ENCODE results near the gene PAX5.

The PAX5 gene

GRCh38 chr9:36924757-36925432 is 109.2 kb downstream of the PAX5 start:
- Histone ChIP-seq H4K20me1 (ENCODE audit: insufficient read depth, low read length) (no peaks in the 10 kb centered on the region), H3K9ac (ENCODE audit: low read length) (no peak overlapping the region), H3K4me3 (ENCODE audit: low read length) (no peak overlapping the region), H3K27me3 (replicated peaks; ENCODE audit: insufficient read depth, low read length) (no peaks in the 10 kb centered on the region), H3K9me2 (replicated peaks; ENCODE audit: insufficient read depth, low read length) (no peaks in the 10 kb centered on the region), H3K79me2 (ENCODE audit: low read length) (no peaks in the 10 kb centered on the region), H3K4me2 (ENCODE audit: low read depth, low read length) (no peak overlapping the region), H3K9me3 (replicated peaks; ENCODE audit: insufficient read depth, low read length) (no peaks in the 10 kb centered on the region), H3K27ac (ENCODE audit: low read length) (no peak overlapping the region), H3F3A (ENCODE audit: insufficient read depth, low read length) (no peaks in the 10 kb centered on the region), H2AFZ (ENCODE audit: low read length) (no peak overlapping the region), H3K36me3 (replicated peaks; ENCODE audit: insufficient read depth, low read length) (no peaks in the 10 kb centered on the region), H3K4me1 (ENCODE audit: low read length) (peaks cover 5% of the 10 kb centered on the region; the same call in 1 of the 2 replicates)
- TF ChIP-seq EZH2phosphoT487 (IDR thresholded peaks at IDR 0.05; ENCODE audit: low read length): no peak
- TF ChIP-seq CTCF (IDR thresholded peaks at IDR 0.05; ENCODE audit: low read length): no peak
- TF ChIP-seq EZH2 (optimal IDR thresholded peaks at IDR 0.05; ENCODE audit: low read depth, low read length): no peak
- no peak for DNase-seq

GRCh38 chr9:36924071-36924470 is 110.0 kb downstream of the PAX5 start:
- peak; percentile 27 for DNase-seq
- no peak overlapping the region for H3K9ac ChIP-seq (ENCODE audit: low read length)
- no peaks in the 10 kb centered on the region for H3K79me2 ChIP-seq (ENCODE audit: low read length)
- no peaks in the 10 kb centered on the region for H3K27me3 ChIP-seq (replicated peaks; ENCODE audit: insufficient read depth, low read length)
- TF ChIP-seq EZH2phosphoT487 (IDR thresholded peaks at IDR 0.05; ENCODE audit: low read length) (no peak), CTCF (IDR thresholded peaks at IDR 0.05; ENCODE audit: low read length) (no peak), EZH2 (optimal IDR thresholded peaks at IDR 0.05; ENCODE audit: low read depth, low read length) (no peak)
- peaks cover 5% of the 10 kb centered on the region; the same call in 1 of the 2 replicates for H3K4me1 ChIP-seq (ENCODE audit: low read length)
- no peaks in the 10 kb centered on the region for H3F3A ChIP-seq (ENCODE audit: insufficient read depth, low read length)
- H3K27ac ChIP-seq (ENCODE audit: low read length): no peak overlapping the region
- no peak overlapping the region for H3K4me2 ChIP-seq (ENCODE audit: low read depth, low read length)
- H3K36me3 ChIP-seq (replicated peaks; ENCODE audit: insufficient read depth, low read length): no peaks in the 10 kb centered on the region
- no peaks in the 10 kb centered on the region for H3K9me2 ChIP-seq (replicated peaks; ENCODE audit: insufficient read depth, low read length)
- no peaks in the 10 kb centered on the region for H4K20me1 ChIP-seq (ENCODE audit: insufficient read depth, low read length)
- no peak overlapping the region for H3K4me3 ChIP-seq (ENCODE audit: low read length)
- no peaks in the 10 kb centered on the region for H3K9me3 ChIP-seq (replicated peaks; ENCODE audit: insufficient read depth, low read length)
- H2AFZ ChIP-seq (ENCODE audit: low read length): no peak overlapping the region

GRCh38 chr9:36923025-36923625 is 110.9 kb downstream of the PAX5 start:
- Histone ChIP-seq H3K4me1 (ENCODE audit: low read length) (peaks cover 5% of the 10 kb centered on the region; the same call in 1 of the 2 replicates), H3K27ac (ENCODE audit: low read length) (no peak overlapping the region), H3K4me2 (ENCODE audit: low read depth, low read length) (no peak overlapping the region), H3F3A (ENCODE audit: insufficient read depth, low read length) (no peaks in the 10 kb centered on the region), H3K9me2 (replicated peaks; ENCODE audit: insufficient read depth, low read length) (no peaks in the 10 kb centered on the region), H3K9ac (ENCODE audit: low read length) (no peak overlapping the region), H3K4me3 (ENCODE audit: low read length) (no peak overlapping the region), H4K20me1 (ENCODE audit: insufficient read depth, low read length) (no peaks in the 10 kb centered on the region), H3K27me3 (replicated peaks; ENCODE audit: insufficient read depth, low read length) (no peaks in the 10 kb centered on the region), H3K79me2 (ENCODE audit: low read length) (no peaks in the 10 kb centered on the region), H2AFZ (ENCODE audit: low read length) (no peak overlapping the region), H3K36me3 (replicated peaks; ENCODE audit: insufficient read depth, low read length) (no peaks in the 10 kb centered on the region), H3K9me3 (replicated peaks; ENCODE audit: insufficient read depth, low read length) (no peaks in the 10 kb centered on the region)
- DNase-seq: no peak
- TF ChIP-seq CTCF (IDR thresholded peaks at IDR 0.05; ENCODE audit: low read length): no peak
